Ammon's horn (tissue), 1 donor: ENCODE data around the gene SLC8A3.

Experiments used
- DNase-seq: peaks from one replicate; pipeline ENCODE4 v3.0.0-alpha.2; 2016; ENCODE audit warnings: low spot score

SLC8A3 gene

GRCh38 chr14:70173569-70173968, 15.2 kb downstream of the SLC8A3 start:
- DNase-seq, result no peak

- no peak for DNase-seq
These were observed 17.0 kb downstream of the SLC8A3 start for GRCh38 chr14:70171726-70172125.

GRCh38 chr14:70170976-70171375, 17.8 kb downstream of the SLC8A3 start:
- no peak for DNase-seq

GRCh38 chr14:70168406-70168805, 20.3 kb downstream of the SLC8A3 start:
- no peak for DNase-seq

GRCh38 chr14:70166530-70167203, 22.1 kb downstream of the SLC8A3 start:
- no peak for DNase-seq

GRCh38 chr14:70162358-70162757, 26.4 kb downstream of the SLC8A3 start:
- DNase-seq, result no peak

GRCh38 chr14:70156592-70156991, 32.2 kb downstream of the SLC8A3 start:
- no peak for DNase-seq

- no peak for DNase-seq
These were observed 36.0 kb downstream of the SLC8A3 start for GRCh38 chr14:70152704-70153103.

GRCh38 chr14:70152081-70152480, 36.7 kb downstream of the SLC8A3 start:
- no peak for DNase-seq

GRCh38 chr14:70149596-70150165, 39.1 kb downstream of the SLC8A3 start:
- DNase-seq, result no peak

GRCh38 chr14:70148911-70149595, 39.7 kb downstream of the SLC8A3 start:
- no peak for DNase-seq

GRCh38 chr14:70148351-70148750, 40.4 kb downstream of the SLC8A3 start:
- DNase-seq, result no peak

GRCh38 chr14:70144046-70144445, 44.7 kb downstream of the SLC8A3 start:
- no peak for DNase-seq

GRCh38 chr14:70143306-70143705, 45.4 kb downstream of the SLC8A3 start:
- DNase-seq, result no peak

GRCh38 chr14:70140614-70141013, 48.1 kb downstream of the SLC8A3 start:
- DNase-seq, result no peak

GRCh38 chr14:70139384-70139783, 49.4 kb downstream of the SLC8A3 start:
- DNase-seq, result no peak

GRCh38 chr14:70137788-70138187, 51.0 kb downstream of the SLC8A3 start:
- DNase-seq, result no peak

GRCh38 chr14:70133461-70133860, 55.3 kb downstream of the SLC8A3 start:
- no peak for DNase-seq

GRCh38 chr14:70130482-70130881, 58.3 kb downstream of the SLC8A3 start:
- DNase-seq, result no peak

GRCh38 chr14:70127186-70127585, 61.6 kb downstream of the SLC8A3 start:
- no peak for DNase-seq

GRCh38 chr14:70123796-70124195, 65.0 kb downstream of the SLC8A3 start:
- no peak for DNase-seq

GRCh38 chr14:70121521-70121920, 67.2 kb downstream of the SLC8A3 start:
- peak; percentile 11 for DNase-seq

- no peak for DNase-seq
These were observed 70.7 kb downstream of the SLC8A3 start for GRCh38 chr14:70118064-70118463.
